ENCODE data around the gene PTPN6. TPM values are rescaled to one million over a fixed set of nuclear protein-coding genes. Genes with fewer than 3 reads are reported as not detected.

PTPN6 gene
- total and polyA plus RNA-seq, 3 experiments from 2014 or later: 379 to 460 (median 456) TPM

DNA sequence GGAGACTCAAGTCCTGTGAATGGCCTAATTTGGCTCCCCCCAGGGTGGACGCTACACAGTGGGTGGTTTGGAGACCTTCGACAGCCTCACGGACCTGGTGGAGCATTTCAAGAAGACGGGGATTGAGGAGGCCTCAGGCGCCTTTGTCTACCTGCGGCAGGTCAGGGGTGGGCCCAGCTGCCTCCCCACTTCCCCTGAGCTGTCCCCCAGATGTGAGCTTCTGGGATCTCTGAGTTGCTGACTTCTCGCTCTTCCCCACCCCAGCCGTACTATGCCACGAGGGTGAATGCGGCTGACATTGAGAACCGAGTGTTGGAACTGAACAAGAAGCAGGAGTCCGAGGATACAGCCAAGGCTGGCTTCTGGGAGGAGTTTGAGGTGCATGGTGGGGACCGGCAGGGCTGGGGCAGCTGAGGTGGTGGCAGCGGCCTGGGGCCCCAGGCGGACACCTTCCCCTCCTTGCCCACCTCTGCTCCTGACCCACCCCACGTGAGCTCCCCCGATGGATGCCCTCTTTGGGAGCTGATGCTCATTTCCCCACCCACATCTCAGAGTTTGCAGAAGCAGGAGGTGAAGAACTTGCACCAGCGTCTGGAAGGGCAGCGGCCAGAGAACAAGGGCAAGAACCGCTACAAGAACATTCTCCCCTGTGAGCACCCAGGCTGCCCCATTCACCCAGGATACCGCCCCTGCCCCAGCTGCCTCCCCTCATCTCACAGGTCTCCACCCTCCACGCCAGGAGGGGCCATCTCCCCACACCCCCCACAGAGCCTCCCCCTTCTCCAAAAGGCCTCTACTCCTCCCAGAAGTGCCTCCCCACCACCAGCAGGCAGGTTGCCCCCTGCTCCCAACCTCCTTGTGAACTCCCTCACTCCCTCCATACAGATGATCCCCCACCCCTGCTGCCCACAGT, 4.2 kb downstream of the PTPN6 start:
- Histone ChIP-seq H3K27me3 (ENCODE audit: insufficient read depth, low read length, poor library complexity, severe bottlenecking) (no peaks in the 10 kb centered on the region), H3K4me3 (ENCODE audit: low read length) (peak overlapping the region; percentile 88), H3K27ac (ENCODE audit: low read depth, low read length) (peak overlapping the region; percentile 68), H3K4me1 (ENCODE audit: insufficient read depth, low read length) (peaks cover 76% of the 10 kb centered on the region), H3K9me3 (ENCODE audit: low read length) (no peaks in the 10 kb centered on the region), H3K36me3 (ENCODE audit: insufficient read depth, low read length) (peaks cover 42% of the 10 kb centered on the region)
- peaks cover 77 to 89% (median 77%) of the 10 kb centered on the region in 3 donors for H3K4me1 Mint-ChIP-seq
- peaks cover 0 to 3% (median 0%) of the 10 kb centered on the region in 5 donors for H3K9me3 Mint-ChIP-seq
- no peaks in the 10 kb centered on the region for H3K27me3 Mint-ChIP-seq
- peaks cover 9 to 79% (median 16%) of the 10 kb centered on the region in 3 donors for H3K36me3 Mint-ChIP-seq
- H3K27ac Mint-ChIP-seq: peak overlapping the region; percentile 94 to 100 (median 98)
- peak in 1 of 5 donors; percentile 45 for DNase-seq
- CTCF ChIA-PET: interaction anchor here (1.6 to 13.3 kb wide), 4 partner anchors 9 to 32 kb away, joined by 5 to 815 read pairs (median 12); partner anchors contain the start of genes C12orf57, PTPN6 and RNU7-1
- peak overlapping the region; percentile 95 to 99 (median 99) for H3K4me3 Mint-ChIP-seq
- POLR2A ChIA-PET: interaction anchor here (0.6 to 13.3 kb wide), 4 partner anchors 8 to 75 kb away, joined by 3 to 481 read pairs (median 4); partner anchors contain the start of genes C12orf57, PTPN6 and RNU7-1

DNA sequence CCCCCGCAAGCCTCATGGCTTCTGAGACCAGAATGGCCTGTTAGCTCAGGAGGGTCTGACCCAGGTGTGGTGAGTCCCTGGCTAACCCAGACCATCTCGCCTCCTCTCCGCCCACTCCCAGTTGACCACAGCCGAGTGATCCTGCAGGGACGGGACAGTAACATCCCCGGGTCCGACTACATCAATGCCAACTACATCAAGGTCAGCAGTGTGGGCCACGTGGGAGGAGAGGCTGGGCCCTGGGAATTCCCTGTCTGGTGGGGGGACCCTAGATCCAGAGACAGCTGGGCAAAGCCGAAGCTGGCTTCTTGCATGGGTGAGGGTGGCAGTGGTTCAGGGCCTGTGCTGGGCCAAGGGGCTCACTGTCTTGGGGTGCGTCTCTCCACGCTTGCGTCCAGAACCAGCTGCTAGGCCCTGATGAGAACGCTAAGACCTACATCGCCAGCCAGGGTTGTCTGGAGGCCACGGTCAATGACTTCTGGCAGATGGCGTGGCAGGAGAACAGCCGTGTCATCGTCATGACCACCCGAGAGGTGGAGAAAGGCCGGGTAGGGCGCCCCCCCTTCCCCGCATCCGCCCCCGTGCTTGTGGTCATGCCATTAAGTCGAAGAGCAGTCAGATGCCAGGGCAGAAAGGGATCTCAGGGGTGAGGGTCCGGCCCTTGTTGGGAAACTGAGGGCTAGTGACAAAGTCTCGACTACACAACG, 5.0 kb downstream of the PTPN6 start:
- Histone ChIP-seq H3K27me3 (ENCODE audit: insufficient read depth, low read length, poor library complexity, severe bottlenecking) (no peaks in the 10 kb centered on the region), H3K4me3 (ENCODE audit: low read length) (peak overlapping the region; percentile 7), H3K9me3 (ENCODE audit: low read length) (no peaks in the 10 kb centered on the region), H3K36me3 (ENCODE audit: insufficient read depth, low read length) (peaks cover 48% of the 10 kb centered on the region), H3K27ac (ENCODE audit: low read depth, low read length) (peak overlapping the region; percentile 54), H3K4me1 (ENCODE audit: insufficient read depth, low read length) (peaks cover 77% of the 10 kb centered on the region)
- peaks cover 0 to 3% (median 0%) of the 10 kb centered on the region in 5 donors for H3K9me3 Mint-ChIP-seq
- no peaks in the 10 kb centered on the region for H3K27me3 Mint-ChIP-seq
- H3K27ac Mint-ChIP-seq: peak overlapping the region; percentile 92 to 100 (median 98)
- H3K4me1 Mint-ChIP-seq: peaks cover 78 to 90% (median 78%) of the 10 kb centered on the region in 3 donors
- CTCF ChIA-PET: interaction anchor here (0.9 to 13.3 kb wide), 7 partner anchors 9 to 157 kb away, joined by 3 to 815 read pairs (median 5); partner anchors contain the start of genes C12orf57, PTPN6, RNU7-1 and TPI1
- POLR2A ChIA-PET: interaction anchor here (0.6 to 13.3 kb wide), 4 partner anchors 8 to 76 kb away, joined by 3 to 481 read pairs (median 4); partner anchors contain the start of genes C12orf57, PTPN6 and RNU7-1
- peak overlapping the region; percentile 65 to 99 (median 93) for H3K4me3 Mint-ChIP-seq
- peaks cover 10 to 83% (median 16%) of the 10 kb centered on the region in 3 donors for H3K36me3 Mint-ChIP-seq
- peak in 3 of 5 donors; percentile 37 to 72 (median 47) for DNase-seq

DNA sequence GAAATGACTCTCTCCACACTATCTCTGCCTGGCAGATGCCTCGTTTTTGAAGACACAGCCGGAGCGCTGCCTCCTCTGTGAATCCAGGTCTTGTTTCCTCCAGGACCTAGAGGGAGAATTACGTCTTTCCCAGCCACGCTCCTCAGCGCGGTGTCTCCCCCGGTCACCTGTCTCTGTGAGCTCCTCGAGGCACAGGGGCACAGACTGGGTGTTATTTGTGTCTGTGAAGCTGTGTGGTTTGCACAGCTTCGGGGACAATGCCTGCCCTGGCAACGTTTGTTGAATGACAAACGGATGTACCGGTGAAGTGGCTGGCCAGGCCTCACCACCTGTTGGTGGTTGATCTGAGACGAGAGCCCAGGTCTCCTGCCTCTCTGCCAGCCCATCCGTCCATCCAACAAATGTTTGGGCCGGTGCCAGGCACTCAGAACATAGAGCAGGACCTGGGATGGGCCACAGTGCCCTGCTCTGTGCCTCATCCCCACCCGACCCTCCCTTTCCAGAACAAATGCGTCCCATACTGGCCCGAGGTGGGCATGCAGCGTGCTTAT, 6.1 kb downstream of the PTPN6 start:
- H3K36me3 Mint-ChIP-seq: peaks cover 11 to 81% (median 15%) of the 10 kb centered on the region in 3 donors
- DNase-seq: peak in 4 of 5 donors; percentile 50 to 68 (median 56)
- no peak overlapping the region for H3K4me3 ChIP-seq (ENCODE audit: low read length)

DNA sequence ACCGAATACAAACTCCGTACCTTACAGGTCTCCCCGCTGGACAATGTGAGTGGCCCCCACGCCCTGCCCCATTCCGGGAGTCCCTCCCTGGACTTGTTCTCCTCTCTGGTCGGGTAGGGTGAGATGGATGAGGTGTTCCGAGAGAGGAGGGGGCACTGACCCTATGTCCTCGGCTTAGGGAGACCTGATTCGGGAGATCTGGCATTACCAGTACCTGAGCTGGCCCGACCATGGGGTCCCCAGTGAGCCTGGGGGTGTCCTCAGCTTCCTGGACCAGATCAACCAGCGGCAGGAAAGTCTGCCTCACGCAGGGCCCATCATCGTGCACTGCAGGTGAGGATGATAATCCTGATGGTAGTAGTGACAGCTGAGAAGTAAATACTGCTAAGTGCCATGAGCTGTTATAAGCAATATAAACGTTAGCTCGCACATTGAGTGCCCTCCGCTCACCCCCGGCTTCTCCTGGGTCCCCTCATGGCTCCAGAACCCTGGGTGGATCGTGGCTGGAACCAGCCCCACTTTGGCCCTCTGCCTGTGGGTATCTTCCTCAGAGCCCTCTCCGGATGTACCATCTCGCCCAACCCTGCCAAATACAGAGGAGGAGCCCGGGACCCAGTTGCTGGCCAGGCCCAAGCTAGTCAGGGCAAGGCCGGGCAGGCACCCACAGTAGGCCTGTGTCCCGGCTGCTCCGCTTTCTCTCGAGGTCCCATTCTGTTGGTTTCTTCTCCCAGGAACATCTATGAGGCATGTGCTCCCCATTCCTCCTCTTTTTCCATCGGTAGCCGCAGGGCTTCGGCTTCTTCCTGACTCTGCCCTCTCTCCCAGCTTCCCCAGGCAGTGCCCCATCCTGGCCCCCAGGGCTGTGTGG, 6.8 kb downstream of the PTPN6 start:
- peak overlapping the region; percentile 76 to 94 (median 91) for H3K4me3 Mint-ChIP-seq
- peak overlapping the region; percentile 94 to 100 (median 98) for H3K27ac Mint-ChIP-seq
- peaks cover 85 to 95% (median 89%) of the 10 kb centered on the region in 3 donors for H3K4me1 Mint-ChIP-seq
- peaks cover 48% of the 10 kb centered on the region for H3K36me3 ChIP-seq (ENCODE audit: insufficient read depth, low read length)
- peaks cover 11 to 73% (median 11%) of the 10 kb centered on the region in 3 donors for H3K36me3 Mint-ChIP-seq
- H3K9me3 ChIP-seq (ENCODE audit: low read length): no peaks in the 10 kb centered on the region
- ChIA-PET POLR2A (interaction anchor here (0.9 to 13.3 kb wide), 7 partner anchors 10 to 144 kb away, joined by 3 to 481 read pairs (median 4); partner anchors contain the start of genes ATN1, C12orf57, ENO2 and PTPN6), CTCF (interaction anchor here (1.2 to 13.3 kb wide), 9 partner anchors 8 to 155 kb away, joined by 3 to 815 read pairs (median 6); partner anchors contain the start of genes C12orf57, C1RL, PTPN6 and RNU7-1)
- H3K27me3 ChIP-seq (ENCODE audit: insufficient read depth, low read length, poor library complexity, severe bottlenecking): no peaks in the 10 kb centered on the region
- peaks cover 94% of the 10 kb centered on the region for H3K4me1 ChIP-seq (ENCODE audit: insufficient read depth, low read length)
- peak overlapping the region; percentile 54 for H3K4me3 ChIP-seq (ENCODE audit: low read length)
- H3K9me3 Mint-ChIP-seq: peaks cover 0 to 3% (median 0%) of the 10 kb centered on the region in 5 donors
- peak overlapping the region; percentile 65 for H3K27ac ChIP-seq (ENCODE audit: low read depth, low read length)
- peak in 1 of 5 donors; percentile 50 for DNase-seq
- H3K27me3 Mint-ChIP-seq: no peaks in the 10 kb centered on the region

More for the DNA sequence above, 6.1 kb downstream of the PTPN6 start:
- H3K9me3 Mint-ChIP-seq: peaks cover 0 to 3% (median 0%) of the 10 kb centered on the region in 5 donors
- Histone ChIP-seq H3K36me3 (ENCODE audit: insufficient read depth, low read length) (peaks cover 48% of the 10 kb centered on the region), H3K27ac (ENCODE audit: low read depth, low read length) (peak overlapping the region; percentile 54), H3K4me1 (ENCODE audit: insufficient read depth, low read length) (peaks cover 87% of the 10 kb centered on the region), H3K9me3 (ENCODE audit: low read length) (no peaks in the 10 kb centered on the region), H3K27me3 (ENCODE audit: insufficient read depth, low read length, poor library complexity, severe bottlenecking) (no peaks in the 10 kb centered on the region)
- H3K4me3 Mint-ChIP-seq: peak overlapping the region; percentile 65 to 99 (median 93)
- H3K27ac Mint-ChIP-seq: peak overlapping the region; percentile 94 to 100 (median 98)
- H3K4me1 Mint-ChIP-seq: peaks cover 88 to 100% (median 88%) of the 10 kb centered on the region in 3 donors
- CTCF ChIA-PET: interaction anchor here (0.9 to 13.3 kb wide), 9 partner anchors 7 to 156 kb away, joined by 3 to 815 read pairs (median 5); partner anchors contain the start of genes C12orf57, C1RL, PTPN6 and RNU7-1
- POLR2A ChIA-PET: interaction anchor here (0.9 to 13.3 kb wide), 3 partner anchors 10 to 84 kb away, joined by 3 to 481 read pairs (median 13); partner anchors contain the start of genes C12orf57, PTPN6, RNU7-1 and SPSB2
- no peaks in the 10 kb centered on the region for H3K27me3 Mint-ChIP-seq

DNA sequence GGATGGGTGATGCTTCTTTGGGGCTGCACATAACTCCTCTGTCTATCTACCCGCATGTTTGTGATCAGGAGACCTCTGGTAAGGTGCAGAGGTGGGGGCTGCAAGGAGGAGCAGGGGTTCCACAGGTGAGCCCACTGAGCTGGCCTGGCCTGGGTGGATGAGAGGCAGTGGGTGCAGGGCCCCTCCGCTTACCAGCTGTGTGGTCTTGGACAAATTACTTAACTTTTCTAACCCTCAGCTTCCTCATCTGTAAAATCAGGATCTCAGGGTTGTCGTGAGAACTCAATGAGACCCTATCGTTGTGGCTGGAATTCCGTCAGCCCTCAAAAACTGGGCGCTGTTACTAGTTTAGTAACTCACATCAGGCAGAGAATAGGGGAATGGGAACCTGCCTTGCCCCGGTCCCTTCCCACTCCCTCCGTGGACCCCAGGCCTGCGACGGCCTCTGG, 7.5 kb downstream of the PTPN6 start:
- Histone ChIP-seq H3K4me3 (ENCODE audit: low read length) (peak overlapping the region; percentile 54), H3K4me1 (ENCODE audit: insufficient read depth, low read length) (peaks cover 92% of the 10 kb centered on the region), H3K9me3 (ENCODE audit: low read length) (no peaks in the 10 kb centered on the region), H3K36me3 (ENCODE audit: insufficient read depth, low read length) (peaks cover 48% of the 10 kb centered on the region), H3K27me3 (ENCODE audit: insufficient read depth, low read length, poor library complexity, severe bottlenecking) (no peaks in the 10 kb centered on the region), H3K27ac (ENCODE audit: low read depth, low read length) (peak overlapping the region; percentile 65)
- Mint-ChIP-seq H3K4me3 (peak overlapping the region; percentile 76 to 94 (median 91)), H3K27ac (peak overlapping the region; percentile 94 to 100 (median 98)), H3K36me3 (peaks cover 11 to 68% (median 11%) of the 10 kb centered on the region in 3 donors), H3K27me3 (no peaks in the 10 kb centered on the region), H3K9me3 (peaks cover 0 to 3% (median 0%) of the 10 kb centered on the region in 5 donors), H3K4me1 (peaks cover 83 to 89% (median 83%) of the 10 kb centered on the region in 3 donors)
- peak in 1 of 5 donors; percentile 49 for DNase-seq
- ChIA-PET CTCF (interaction anchor here (1.2 to 13.3 kb wide), 9 partner anchors 10 to 155 kb away, joined by 3 to 815 read pairs (median 7); partner anchors contain the start of genes C12orf57, C1RL, PTPN6 and RNU7-1), POLR2A (interaction anchor here (1.0 to 13.3 kb wide), 8 partner anchors 11 to 143 kb away, joined by 3 to 481 read pairs (median 5); partner anchors contain the start of genes ATN1, C12orf57, ENO2 and PTPN6)
